ENCODE measurements around the gene CLCN4. TPM values are rescaled to one million over a fixed set of nuclear protein-coding genes. Genes with fewer than 3 reads are reported as not detected.

CLCN4 gene
- total RNA-seq, 1 experiment from 2014 or later: 17.2 TPM

DNA sequence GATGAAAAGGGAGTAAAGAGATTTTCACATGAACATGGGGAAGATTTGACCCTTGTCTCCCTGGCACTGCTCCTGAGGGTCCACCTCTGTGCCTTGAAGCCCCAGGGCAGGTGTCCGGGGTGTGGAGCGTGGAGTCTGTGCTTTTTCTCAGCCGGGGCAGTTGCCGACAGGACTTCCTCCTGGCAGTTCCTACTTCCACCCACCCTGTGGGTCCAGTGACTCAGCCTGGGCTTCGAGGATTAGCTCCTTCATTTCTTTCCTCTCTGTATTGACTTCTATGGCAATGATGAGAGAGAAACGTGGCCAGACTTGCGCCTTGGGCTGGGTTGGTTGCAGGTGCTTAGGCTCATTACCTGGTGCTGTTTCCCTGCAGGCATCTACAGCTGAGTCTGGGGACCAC, 35.9 kb upstream of the CLCN4 start:
- no peak overlapping the region for H3K4me3 ChIP-seq
- 0 out of 2 replicates have a peak, but pooled peaks cover 6% of the 10 kb centered on the region for H3K9me3 ChIP-seq (replicated peaks)

DNA sequence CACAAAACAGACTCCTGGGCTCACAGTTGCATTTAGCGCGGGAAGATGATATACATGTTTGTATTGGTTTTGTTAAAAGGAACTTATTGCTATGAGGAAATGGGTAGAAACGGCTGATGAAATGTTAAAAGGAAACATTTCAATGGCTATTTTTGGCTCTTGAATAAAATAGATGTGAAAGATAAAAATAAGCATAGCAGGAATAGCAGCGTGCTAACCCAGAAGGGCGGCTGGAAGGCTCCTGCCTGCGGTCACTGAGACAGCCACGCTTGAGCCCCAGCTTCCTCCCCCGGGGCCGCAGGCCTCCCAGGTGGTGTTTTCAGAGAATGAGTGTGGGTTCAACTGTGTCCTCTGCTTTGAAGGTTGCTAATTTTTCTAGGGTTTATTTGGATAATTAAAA, 35.0 kb upstream of the CLCN4 start:
- Histone ChIP-seq H3K4me3 (no peak overlapping the region), H3K27me3 (no peaks in the 10 kb centered on the region), H3K9me3 (replicated peaks) (0 out of 2 replicates have a peak, but pooled peaks cover 6% of the 10 kb centered on the region), H3K27ac (no peak overlapping the region), H3K36me3 (no peaks in the 10 kb centered on the region; the same call in 1 of the 2 replicates), H3K4me1 (no peaks in the 10 kb centered on the region)
- no peak for DNase-seq

More for the DNA sequence above, 35.9 kb upstream of the CLCN4 start:
- Histone ChIP-seq H3K4me1 (no peaks in the 10 kb centered on the region), H3K27ac (no peak overlapping the region), H3K36me3 (no peaks in the 10 kb centered on the region; the same call in 1 of the 2 replicates), H3K27me3 (no peaks in the 10 kb centered on the region)
- no peak for DNase-seq

GRCh38 chrX:10124506-10125247, 32.1 kb upstream of the CLCN4 start:
- 0 out of 2 replicates have a peak, but pooled peaks cover 6% of the 10 kb centered on the region for H3K9me3 ChIP-seq (replicated peaks)
- no peaks in the 10 kb centered on the region for H3K4me1 ChIP-seq
- H3K4me3 ChIP-seq: no peak overlapping the region
- no peaks in the 10 kb centered on the region for H3K27me3 ChIP-seq
- H3K27ac ChIP-seq: no peak overlapping the region
- no peaks in the 10 kb centered on the region for H3K36me3 ChIP-seq
- DNase-seq: no peak

DNA sequence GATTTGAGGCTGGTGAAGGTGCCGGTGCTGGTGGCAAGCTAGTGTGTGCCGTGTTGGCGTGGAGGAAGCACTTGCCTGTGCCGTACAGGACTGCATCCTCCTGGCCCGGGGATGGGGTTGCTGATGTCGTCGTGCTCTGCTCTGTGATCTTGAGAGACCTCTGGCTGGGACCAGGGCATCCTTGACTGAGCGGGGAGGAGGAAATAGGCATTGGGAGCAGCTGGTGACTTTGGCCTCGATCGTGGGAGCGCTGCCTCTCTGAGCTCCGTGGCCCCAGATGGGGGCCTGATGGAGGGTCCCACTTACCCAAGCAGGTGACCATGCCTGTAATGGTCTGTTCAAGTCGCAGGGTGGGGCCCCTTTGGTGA, 31.5 kb upstream of the CLCN4 start:
- Histone ChIP-seq H3K27ac (no peak overlapping the region), H3K9me3 (replicated peaks) (0 out of 2 replicates have a peak, but pooled peaks cover 4% of the 10 kb centered on the region), H3K36me3 (no peaks in the 10 kb centered on the region), H3K27me3 (no peaks in the 10 kb centered on the region), H3K4me1 (no peaks in the 10 kb centered on the region), H3K4me3 (no peak overlapping the region)
- no peak for DNase-seq

GRCh38 chrX:10126044-10126443, 30.7 kb upstream of the CLCN4 start:
- Histone ChIP-seq H3K36me3 (no peaks in the 10 kb centered on the region), H3K4me1 (no peaks in the 10 kb centered on the region), H3K4me3 (no peak overlapping the region), H3K9me3 (replicated peaks) (no peaks in the 10 kb centered on the region), H3K27me3 (no peaks in the 10 kb centered on the region), H3K27ac (no peak overlapping the region)
- no peak for DNase-seq

- DNase-seq: no peak
Measured at GRCh38 chrX:10126834-10127233, 29.9 kb upstream of the CLCN4 start.

DNA sequence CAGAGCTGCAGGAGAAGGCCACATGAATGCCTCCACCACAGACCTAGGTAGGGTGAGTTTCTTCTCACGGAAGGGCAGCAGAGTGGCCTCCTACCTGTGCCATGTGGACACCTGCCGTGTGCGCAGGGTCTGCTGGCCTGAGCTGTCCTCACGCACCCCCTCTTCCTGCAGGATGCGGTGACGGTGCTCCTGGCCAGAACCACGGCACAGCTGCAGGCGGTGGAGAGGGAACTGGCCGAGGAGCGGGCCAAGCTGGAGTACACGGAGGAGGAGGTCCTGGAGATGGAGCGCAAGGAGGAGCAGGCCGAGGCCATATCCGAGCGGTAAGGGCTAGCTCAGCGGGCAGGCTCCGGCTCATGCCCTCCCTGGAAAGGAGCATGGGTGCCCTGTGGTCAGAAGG, 28.4 kb upstream of the CLCN4 start:
- no peaks in the 10 kb centered on the region for H3K27me3 ChIP-seq
- H3K4me3 ChIP-seq: no peak overlapping the region
- no peak overlapping the region for H3K27ac ChIP-seq
- H3K4me1 ChIP-seq: no peaks in the 10 kb centered on the region
- H3K36me3 ChIP-seq: no peaks in the 10 kb centered on the region
- no peaks in the 10 kb centered on the region for H3K9me3 ChIP-seq (replicated peaks)
- no peak for DNase-seq

More at GRCh38 chrX:10126834-10127233, 29.9 kb upstream of the CLCN4 start:
- Histone ChIP-seq H3K36me3 (no peaks in the 10 kb centered on the region), H3K9me3 (replicated peaks) (no peaks in the 10 kb centered on the region), H3K4me1 (no peaks in the 10 kb centered on the region), H3K27me3 (no peaks in the 10 kb centered on the region), H3K27ac (no peak overlapping the region), H3K4me3 (no peak overlapping the region)

- Histone ChIP-seq H3K4me3 (no peak overlapping the region), H3K36me3 (no peaks in the 10 kb centered on the region), H3K4me1 (no peaks in the 10 kb centered on the region), H3K27ac (no peak overlapping the region), H3K9me3 (replicated peaks) (no peaks in the 10 kb centered on the region), H3K27me3 (no peaks in the 10 kb centered on the region)
- DNase-seq: no peak
Measured at GRCh38 chrX:10129229-10129628, 27.5 kb upstream of the CLCN4 start.

- no peaks in the 10 kb centered on the region for H3K36me3 ChIP-seq
- no peaks in the 10 kb centered on the region for H3K4me1 ChIP-seq
- H3K27ac ChIP-seq: no peak overlapping the region
- no peaks in the 10 kb centered on the region for H3K9me3 ChIP-seq (replicated peaks)
- DNase-seq: no peak
- H3K27me3 ChIP-seq: no peaks in the 10 kb centered on the region
- no peak overlapping the region for H3K4me3 ChIP-seq
Measured at GRCh38 chrX:10130354-10130753, 26.4 kb upstream of the CLCN4 start.

DNA sequence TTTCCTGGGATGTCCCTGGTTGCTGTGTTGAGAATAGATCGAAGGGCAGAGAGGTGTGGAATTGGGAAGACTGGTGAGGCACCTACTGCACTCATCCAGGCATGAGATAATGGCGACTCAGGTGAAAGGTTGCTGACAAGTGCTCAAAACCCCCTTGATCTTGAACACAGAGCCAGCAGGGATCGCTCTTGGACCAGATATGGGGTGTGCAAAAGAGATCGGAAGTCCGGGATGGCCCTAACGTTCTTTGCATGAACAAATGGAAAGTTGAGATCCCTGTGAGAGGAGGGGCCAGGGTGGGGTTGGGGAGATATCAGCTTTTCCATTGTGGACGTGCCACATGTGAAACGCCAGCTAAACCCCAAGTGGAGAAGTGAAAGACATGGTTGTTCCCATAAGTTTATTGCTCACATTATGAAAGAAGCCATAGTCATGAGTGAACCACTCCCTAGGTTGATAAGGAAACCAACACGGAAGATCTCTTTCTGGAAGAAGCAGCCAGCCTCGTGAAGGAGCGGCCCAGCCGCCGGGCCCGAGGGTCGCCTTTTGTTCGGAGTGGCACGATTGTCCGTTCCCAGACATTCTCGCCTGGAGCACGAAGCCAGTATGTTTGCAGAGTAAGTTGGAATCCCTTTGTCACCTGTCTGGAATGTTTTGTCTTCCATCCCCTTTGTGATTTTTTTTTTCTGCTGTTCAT, 22.6 kb upstream of the CLCN4 start:
- no peak for DNase-seq
- H3K27me3 ChIP-seq: no peaks in the 10 kb centered on the region
- peaks cover 8% of the 10 kb centered on the region; the same call in 1 of the 2 replicates for H3K4me1 ChIP-seq
- no peaks in the 10 kb centered on the region for H3K9me3 ChIP-seq (replicated peaks)
- H3K36me3 ChIP-seq: no peaks in the 10 kb centered on the region
- H3K27ac ChIP-seq: no peak overlapping the region
- no peak overlapping the region for H3K4me3 ChIP-seq

GRCh38 chrX:10134921-10135320, 21.9 kb upstream of the CLCN4 start:
- no peak for DNase-seq

GRCh38 chrX:10135561-10136399, 21.0 kb upstream of the CLCN4 start:
- DNase-seq: no peak
- Histone ChIP-seq H3K27ac (no peak overlapping the region), H3K9me3 (replicated peaks) (no peaks in the 10 kb centered on the region), H3K27me3 (no peaks in the 10 kb centered on the region), H3K4me3 (no peak overlapping the region), H3K36me3 (no peaks in the 10 kb centered on the region), H3K4me1 (peaks cover 8% of the 10 kb centered on the region; the same call in 1 of the 2 replicates)

More at GRCh38 chrX:10134921-10135320, 21.9 kb upstream of the CLCN4 start:
- Histone ChIP-seq H3K27me3 (no peaks in the 10 kb centered on the region), H3K9me3 (replicated peaks) (no peaks in the 10 kb centered on the region), H3K27ac (no peak overlapping the region), H3K4me3 (no peak overlapping the region), H3K4me1 (peaks cover 8% of the 10 kb centered on the region; the same call in 1 of the 2 replicates), H3K36me3 (no peaks in the 10 kb centered on the region)

- no peaks in the 10 kb centered on the region for H3K27me3 ChIP-seq
Measured at GRCh38 chrX:10138726-10139125, 18.0 kb upstream of the CLCN4 start.

DNA sequence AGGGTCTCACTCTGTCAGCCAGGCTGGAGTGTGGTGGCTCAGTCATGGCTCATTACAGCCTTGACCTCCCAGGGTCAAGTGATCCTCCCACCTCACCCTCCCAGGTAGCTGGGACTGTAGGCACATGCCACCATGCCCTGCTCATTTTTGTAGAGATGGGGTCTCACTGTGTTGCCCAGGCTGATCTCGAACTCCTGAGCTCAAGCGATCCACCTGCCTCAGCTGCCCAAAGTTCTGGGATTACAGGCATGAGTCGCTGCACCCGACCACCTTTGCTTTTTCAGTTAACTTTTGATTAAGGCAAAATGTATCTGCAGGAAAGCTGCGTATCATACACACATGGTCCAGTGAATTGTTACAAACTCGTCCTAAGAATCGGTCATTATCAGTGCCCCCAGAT, 16.5 kb upstream of the CLCN4 start:
- H3K27ac ChIP-seq: no peak overlapping the region
- no peaks in the 10 kb centered on the region for H3K9me3 ChIP-seq (replicated peaks)
- H3K4me1 ChIP-seq: peaks cover 8% of the 10 kb centered on the region; the same call in 1 of the 2 replicates
- no peak for DNase-seq
- no peaks in the 10 kb centered on the region for H3K36me3 ChIP-seq
- H3K27me3 ChIP-seq: no peaks in the 10 kb centered on the region
- H3K4me3 ChIP-seq: no peak overlapping the region

More at GRCh38 chrX:10138726-10139125, 18.0 kb upstream of the CLCN4 start:
- no peak overlapping the region for H3K4me3 ChIP-seq
- H3K36me3 ChIP-seq: no peaks in the 10 kb centered on the region
- no peak overlapping the region for H3K27ac ChIP-seq
- peaks cover 8% of the 10 kb centered on the region; the same call in 1 of the 2 replicates for H3K4me1 ChIP-seq
- no peak for DNase-seq
- no peaks in the 10 kb centered on the region for H3K9me3 ChIP-seq (replicated peaks)

Data from SJCRH30 (cell line).